Astrocyte (in vitro differentiated cells and primary cell): ENCODE data around the gene MAK. TPM values are rescaled to one million over a fixed set of nuclear protein-coding genes. Genes with fewer than 3 reads are reported as not detected.
A peak's percentile ranks its signal among the peaks of the same experiment; 100 is the strongest.

Experiments used
- DNase-seq: peaks from one replicate; pipeline ENCODE4 v3.0.0-alpha.2; 2010; ENCODE audit warnings: low read depth
- FAIRE-seq: peaks from 2 replicates; lab custom pipeline; 2011; peaks lifted over from hg19 to GRCh38; lab: Jason Lieb, UNC
- H2AFZ ChIP-seq: 2 replicates; pipeline ENCODE4 v1.6.0; 2012; ENCODE audit warnings: low read depth, low read length, inconsistent platforms
- H3K27ac ChIP-seq: 2 replicates; pipeline ENCODE4 v1.5.1; 2011; ENCODE audit warnings: low read depth, low read length, inconsistent platforms
- H3K27me3 ChIP-seq: 2 replicates; pipeline ENCODE4 v1.6.0; 2011; ENCODE audit warnings: low read length, inconsistent platforms; ENCODE audit not compliant: insufficient read depth
- H3K36me3 ChIP-seq: 2 replicates; pipeline ENCODE4 v1.5.1; 2011; ENCODE audit warnings: low read length, inconsistent platforms; ENCODE audit not compliant: insufficient read depth
- H3K4me1 ChIP-seq: 2 replicates; pipeline ENCODE4 v1.5.1; 2011; ENCODE audit warnings: low read length, inconsistent platforms; ENCODE audit not compliant: insufficient read depth
- H3K4me2 ChIP-seq: 2 replicates; pipeline ENCODE4 v1.6.0; 2012; ENCODE audit warnings: low read length, inconsistent platforms
- H3K4me3 ChIP-seq: 2 replicates; pipeline ENCODE4 v1.5.1; 2011; ENCODE audit warnings: low read depth, mild to moderate bottlenecking, low read length, inconsistent platforms; ENCODE audit not compliant: insufficient read depth
- H3K79me2 ChIP-seq: 2 replicates; pipeline ENCODE4 v1.6.0; 2012; ENCODE audit warnings: mild to moderate bottlenecking, low read length, inconsistent platforms; ENCODE audit not compliant: insufficient read depth
- H3K9ac ChIP-seq: 2 replicates; pipeline ENCODE4 v1.6.0; 2012; ENCODE audit warnings: mild to moderate bottlenecking, low read length, inconsistent platforms
- H3K9me3 ChIP-seq: 2 replicates; pipeline ENCODE4 v1.5.1; 2012; ENCODE audit warnings: low read depth, mild to moderate bottlenecking, low read length, inconsistent platforms; ENCODE audit not compliant: insufficient read depth
- H4K20me1 ChIP-seq: 2 replicates; pipeline ENCODE4 v1.6.0; 2012; ENCODE audit warnings: low read length, inconsistent platforms; ENCODE audit not compliant: insufficient read depth
- H3K27ac Mint-ChIP-seq: one replicate; pipeline ENCODE4 v1.8.0; 2021; ENCODE audit warnings: mild to moderate bottlenecking, mixed read lengths; ENCODE audit not compliant: unreplicated experiment
- H3K27me3 Mint-ChIP-seq: one replicate; pipeline ENCODE4 v1.8.0; 2021; ENCODE audit warnings: low read depth, mixed read lengths; ENCODE audit not compliant: unreplicated experiment
- H3K36me3 Mint-ChIP-seq: one replicate; pipeline ENCODE4 v1.8.0; 2021; ENCODE audit warnings: low read depth, mixed read lengths; ENCODE audit not compliant: unreplicated experiment
- H3K4me1 Mint-ChIP-seq: one replicate; pipeline ENCODE4 v1.8.0; 2021; ENCODE audit warnings: low read depth, mixed read lengths; ENCODE audit not compliant: unreplicated experiment
- H3K4me3 Mint-ChIP-seq: one replicate; pipeline ENCODE4 v1.8.0; 2021; ENCODE audit warnings: mild to moderate bottlenecking, moderate library complexity, mixed read lengths; ENCODE audit not compliant: unreplicated experiment
- H3K9me3 Mint-ChIP-seq: one replicate; pipeline ENCODE4 v1.8.0; 2021; ENCODE audit warnings: mild to moderate bottlenecking, mixed read lengths; ENCODE audit not compliant: unreplicated experiment
- CTCF ChIP-seq: IDR thresholded peaks from 2 replicates; pipeline ENCODE4 v1.5.1; 2011; ENCODE audit warnings: low read depth, mild to moderate bottlenecking, inconsistent platforms, low read length, moderate library complexity; ENCODE audit not compliant: insufficient read depth
- EZH2 ChIP-seq: IDR thresholded peaks from 2 replicates; pipeline ENCODE4 v1.6.1; 2012; ENCODE audit warnings: mild to moderate bottlenecking, low read length, inconsistent platforms; ENCODE audit not compliant: insufficient read depth
- total RNA-seq: library from RNA; stranded (reverse); gene quantifications from 2 replicates; pipeline ENCODE4 v1.2.1, GENCODE V29; 2021

MAK gene
- total RNA-seq, 1 donor from 2014 or later: 0.05 TPM

GRCh38 chr6:10733151-10733715 is 105.1 kb downstream of the MAK start:
- H3K27ac ChIP-seq: no peak overlapping the region
- H3K9me3 ChIP-seq: no peaks in the 10 kb centered on the region
- Mint-ChIP-seq H3K36me3 (peaks cover 15% of the 10 kb centered on the region), H3K9me3 (no peaks in the 10 kb centered on the region), H3K4me3 (no peak overlapping the region), H3K27me3 (no peaks in the 10 kb centered on the region), H3K4me1 (peaks cover 29% of the 10 kb centered on the region), H3K27ac (peak overlapping the region; percentile 10)
- H3K4me1 ChIP-seq: peaks cover 8% of the 10 kb centered on the region
- no peaks in the 10 kb centered on the region for H4K20me1 ChIP-seq
- no peak for FAIRE-seq
- H3K36me3 ChIP-seq: peaks cover 16% of the 10 kb centered on the region
- H3K27me3 ChIP-seq: no peaks in the 10 kb centered on the region
- H3K9ac ChIP-seq: no peak overlapping the region
- no peak overlapping the region for H3K4me2 ChIP-seq
- TF ChIP-seq EZH2 (no peak), CTCF (no peak)
- H3K4me3 ChIP-seq: no peak overlapping the region
- H3K79me2 ChIP-seq: peaks cover under 1% of the 10 kb centered on the region
- H2AFZ ChIP-seq: no peak overlapping the region
- peak; percentile 53 for DNase-seq

- Mint-ChIP-seq H3K4me3 (no peak overlapping the region), H3K4me1 (peaks cover 32% of the 10 kb centered on the region), H3K27ac (peak overlapping the region; percentile 58), H3K9me3 (no peaks in the 10 kb centered on the region), H3K36me3 (peaks cover 26% of the 10 kb centered on the region), H3K27me3 (no peaks in the 10 kb centered on the region)
- H3K27ac ChIP-seq: no peak overlapping the region
- no peaks in the 10 kb centered on the region for H3K27me3 ChIP-seq
- H2AFZ ChIP-seq: no peak overlapping the region
- H3K4me1 ChIP-seq: peaks cover 5% of the 10 kb centered on the region
- H3K4me2 ChIP-seq: no peak overlapping the region
- no peak for FAIRE-seq
- H3K79me2 ChIP-seq: peaks cover 16% of the 10 kb centered on the region
- peaks cover 20% of the 10 kb centered on the region for H3K36me3 ChIP-seq
- H3K9ac ChIP-seq: no peak overlapping the region
- H4K20me1 ChIP-seq: peaks cover 9% of the 10 kb centered on the region
- no peak for DNase-seq
- H3K9me3 ChIP-seq: no peaks in the 10 kb centered on the region
- TF ChIP-seq CTCF (no peak), EZH2 (no peak)
- no peak overlapping the region for H3K4me3 ChIP-seq
These were observed 108.1 kb downstream of the MAK start for GRCh38 chr6:10730254-10730653.

- Histone ChIP-seq H3K4me2 (no peak overlapping the region), H3K27me3 (no peaks in the 10 kb centered on the region), H3K4me1 (peaks cover 15% of the 10 kb centered on the region), H2AFZ (no peak overlapping the region), H3K4me3 (no peak overlapping the region), H3K9me3 (no peaks in the 10 kb centered on the region), H3K27ac (no peak overlapping the region), H3K9ac (no peak overlapping the region), H3K79me2 (peaks cover 37% of the 10 kb centered on the region), H4K20me1 (peaks cover 13% of the 10 kb centered on the region), H3K36me3 (peaks cover 14% of the 10 kb centered on the region)
- Mint-ChIP-seq H3K27me3 (no peaks in the 10 kb centered on the region), H3K4me1 (peaks cover 37% of the 10 kb centered on the region), H3K27ac (no peak overlapping the region), H3K9me3 (no peaks in the 10 kb centered on the region), H3K4me3 (no peak overlapping the region), H3K36me3 (peaks cover 17% of the 10 kb centered on the region)
- FAIRE-seq: no peak
- TF ChIP-seq CTCF: no peak
- DNase-seq: no peak
These were observed 112.6 kb downstream of the MAK start for GRCh38 chr6:10725716-10726115.
